DOHH2 (cell line): ENCODE data around the gene CBX3.

Experiments
- EZH2phosphoT487 ChIP-seq: fragments of 200-600 bp; sonication (generic); IDR thresholded peaks from 2 replicates; pipeline ENCODE4 v1.6.1; 2017; ENCODE audit warnings: borderline replicate concordance, mild to moderate bottlenecking, antibody characterized with exemption, low read length, moderate library complexity, mixed read lengths
- TF ChIP-seq, protein P1 (sequence below): fragments of 200-600 bp; sonication (generic); IDR thresholded peaks from one replicate; pipeline ENCODE4 v1.5.1; 2014; ENCODE audit warnings: antibody characterized with exemption, mild to moderate bottlenecking, low read depth, low read length; ENCODE audit not compliant: poor library complexity, severe bottlenecking

DNA sequence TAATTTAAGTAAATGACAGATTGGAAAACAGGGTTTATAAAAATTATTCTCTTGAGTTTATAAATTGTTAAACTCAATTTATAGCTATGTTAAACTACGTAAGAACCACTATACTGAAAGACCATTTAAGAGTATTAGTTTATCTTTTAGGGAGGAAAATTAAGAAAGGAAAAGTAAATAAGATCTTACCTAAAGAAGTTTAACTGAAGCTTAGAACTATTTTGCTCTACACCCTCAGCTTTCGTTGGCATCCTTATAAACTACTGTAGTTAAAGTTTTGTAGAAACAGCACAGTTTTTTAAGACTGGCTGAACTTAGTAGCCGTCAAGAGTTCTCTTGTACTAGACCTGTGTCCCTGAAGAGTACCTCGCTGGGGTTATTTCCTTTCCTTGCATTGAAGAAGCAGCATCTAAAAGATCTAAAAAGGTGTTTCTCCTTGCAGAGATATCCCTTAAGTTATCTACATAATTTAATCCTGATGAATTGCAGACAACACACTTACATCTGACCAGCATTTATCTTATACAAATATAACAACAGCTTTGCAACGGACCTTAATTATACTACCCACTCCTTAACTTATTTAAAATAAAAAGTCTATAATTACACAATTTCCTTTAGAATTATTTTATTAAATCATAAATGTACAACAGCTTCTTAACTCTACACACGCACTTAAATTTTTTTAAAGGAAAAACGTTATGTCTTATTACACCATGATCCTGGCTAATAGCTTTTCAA, 10.1 kb upstream of the CBX3 start:
- TF ChIP-seq, protein P1, sequence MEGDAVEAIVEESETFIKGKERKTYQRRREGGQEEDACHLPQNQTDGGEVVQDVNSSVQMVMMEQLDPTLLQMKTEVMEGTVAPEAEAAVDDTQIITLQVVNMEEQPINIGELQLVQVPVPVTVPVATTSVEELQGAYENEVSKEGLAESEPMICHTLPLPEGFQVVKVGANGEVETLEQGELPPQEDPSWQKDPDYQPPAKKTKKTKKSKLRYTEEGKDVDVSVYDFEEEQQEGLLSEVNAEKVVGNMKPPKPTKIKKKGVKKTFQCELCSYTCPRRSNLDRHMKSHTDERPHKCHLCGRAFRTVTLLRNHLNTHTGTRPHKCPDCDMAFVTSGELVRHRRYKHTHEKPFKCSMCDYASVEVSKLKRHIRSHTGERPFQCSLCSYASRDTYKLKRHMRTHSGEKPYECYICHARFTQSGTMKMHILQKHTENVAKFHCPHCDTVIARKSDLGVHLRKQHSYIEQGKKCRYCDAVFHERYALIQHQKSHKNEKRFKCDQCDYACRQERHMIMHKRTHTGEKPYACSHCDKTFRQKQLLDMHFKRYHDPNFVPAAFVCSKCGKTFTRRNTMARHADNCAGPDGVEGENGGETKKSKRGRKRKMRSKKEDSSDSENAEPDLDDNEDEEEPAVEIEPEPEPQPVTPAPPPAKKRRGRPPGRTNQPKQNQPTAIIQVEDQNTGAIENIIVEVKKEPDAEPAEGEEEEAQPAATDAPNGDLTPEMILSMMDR = no peak
- TF ChIP-seq EZH2phosphoT487 = no peak
